Choroid plexus epithelial cell (primary cell): ENCODE results near the gene SLC22A1.

Experiments used
- DNase-seq: peaks from one replicate; pipeline ENCODE4 v3.0.0-alpha.2; 2010; ENCODE audit warnings: low read depth
- H3K4me3 ChIP-seq: 2 replicates; pipeline ENCODE4 v1.5.1; 2011; ENCODE audit warnings: low read depth, mild to moderate bottlenecking, control low read depth, low read length, moderate library complexity
- CTCF ChIP-seq: conservative IDR thresholded peaks from 2 replicates; pipeline ENCODE4 v1.5.1; 2011; ENCODE audit warnings: low read depth, mild to moderate bottlenecking, control low read depth, inconsistent platforms, low read length, moderate library complexity

SLC22A1 gene

GRCh38 chr6:160178271-160178670 is 56.7 kb downstream of the SLC22A1 start:
- H3K4me3 ChIP-seq: no peak overlapping the region
- DNase-seq: peak; percentile 9
- no peak for TF ChIP-seq CTCF

- H3K4me3 ChIP-seq: no peak overlapping the region
- no peak for TF ChIP-seq CTCF
- DNase-seq: no peak
Measured at GRCh38 chr6:160180706-160181105, 59.1 kb downstream of the SLC22A1 start.

- no peak for TF ChIP-seq CTCF
- DNase-seq: no peak
- no peak overlapping the region for H3K4me3 ChIP-seq
Measured at GRCh38 chr6:160188773-160189172, 67.2 kb downstream of the SLC22A1 start.

- H3K4me3 ChIP-seq: no peak overlapping the region
- no peak for TF ChIP-seq CTCF
- DNase-seq: no peak
Measured at GRCh38 chr6:160190081-160190480, 68.5 kb downstream of the SLC22A1 start.

- DNase-seq: no peak
- TF ChIP-seq CTCF: no peak
- no peak overlapping the region for H3K4me3 ChIP-seq
Measured at GRCh38 chr6:160190973-160191372, 69.4 kb downstream of the SLC22A1 start.

- DNase-seq: no peak
- H3K4me3 ChIP-seq: no peak overlapping the region
- TF ChIP-seq CTCF: no peak
Measured at GRCh38 chr6:160192840-160193239, 71.2 kb downstream of the SLC22A1 start.

GRCh38 chr6:160194808-160195207 is 73.2 kb downstream of the SLC22A1 start:
- no peak for DNase-seq
- no peak for TF ChIP-seq CTCF

More at GRCh38 chr6:160194808-160195207, 73.2 kb downstream of the SLC22A1 start:
- H3K4me3 ChIP-seq: no peak overlapping the region
